GM21786 (cell line): ENCODE data around the gene TRIM44.
"Not testable (repeated sequence)": the region's sequence is repeated elsewhere in the genome, so short reads cannot be mapped to it uniquely, and the experiment has no call there.

Experiments
- ATAC-seq: cut with Tn5 transposase; IDR thresholded peaks from one replicate; pipeline ENCODE4 v1.9.1; 2021; ENCODE audit not compliant: unreplicated experiment

TRIM44 gene

GRCh38 chr11:35632301-35632700 lies 30.3 kb upstream of the TRIM44 start:
- no peak for ATAC-seq

- ATAC-seq = no peak
These were observed 28.6 kb upstream of the TRIM44 start for GRCh38 chr11:35633827-35634423.

DNA sequence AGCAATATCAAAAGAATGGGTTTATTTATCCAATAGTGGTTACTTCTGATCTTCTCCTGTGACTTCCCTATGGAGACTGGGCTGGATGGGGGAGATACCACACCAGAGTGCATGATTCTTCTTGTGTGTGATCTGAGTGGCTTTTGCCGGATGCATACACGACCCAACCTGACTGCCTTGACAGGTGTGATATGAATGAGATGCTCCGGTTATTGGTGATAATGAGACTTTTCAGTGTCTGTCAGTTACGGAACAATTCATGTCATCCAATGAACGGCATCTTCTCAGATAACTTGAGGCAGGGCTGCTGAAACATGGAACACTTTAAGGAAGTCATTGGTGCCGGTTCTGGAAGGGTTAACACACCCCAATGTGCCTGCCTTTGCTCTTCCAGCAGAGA lies 26.6 kb upstream of the TRIM44 start:
- ATAC-seq = no peak

DNA sequence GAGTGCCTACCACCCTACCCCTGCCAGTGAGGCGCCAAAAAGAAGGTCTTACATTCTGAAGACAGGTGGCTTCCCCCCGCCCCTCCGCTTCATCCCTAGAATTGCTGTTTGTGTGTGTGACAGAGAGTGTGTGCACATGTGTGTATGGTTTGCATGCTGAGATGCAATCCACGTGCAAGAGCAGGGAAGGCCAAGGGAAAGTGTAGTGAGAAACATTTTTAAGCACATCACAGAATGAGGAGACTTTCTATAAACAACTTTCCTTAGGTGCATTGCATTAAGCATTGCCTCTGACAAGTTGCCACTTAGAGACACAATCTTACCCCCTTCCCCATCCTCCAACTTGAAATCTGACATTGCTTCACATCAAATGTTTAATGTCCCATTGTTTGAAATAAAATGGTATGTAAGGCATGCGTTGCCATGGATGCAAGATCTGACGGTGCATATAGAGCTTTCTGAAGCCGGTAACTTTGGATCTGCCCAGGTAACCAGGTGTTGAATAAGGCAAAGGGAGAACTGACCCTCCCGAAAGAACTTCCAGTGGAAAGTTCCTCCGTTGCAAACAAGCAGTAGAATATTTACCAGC lies 22.9 kb upstream of the TRIM44 start:
- no peak for ATAC-seq

DNA sequence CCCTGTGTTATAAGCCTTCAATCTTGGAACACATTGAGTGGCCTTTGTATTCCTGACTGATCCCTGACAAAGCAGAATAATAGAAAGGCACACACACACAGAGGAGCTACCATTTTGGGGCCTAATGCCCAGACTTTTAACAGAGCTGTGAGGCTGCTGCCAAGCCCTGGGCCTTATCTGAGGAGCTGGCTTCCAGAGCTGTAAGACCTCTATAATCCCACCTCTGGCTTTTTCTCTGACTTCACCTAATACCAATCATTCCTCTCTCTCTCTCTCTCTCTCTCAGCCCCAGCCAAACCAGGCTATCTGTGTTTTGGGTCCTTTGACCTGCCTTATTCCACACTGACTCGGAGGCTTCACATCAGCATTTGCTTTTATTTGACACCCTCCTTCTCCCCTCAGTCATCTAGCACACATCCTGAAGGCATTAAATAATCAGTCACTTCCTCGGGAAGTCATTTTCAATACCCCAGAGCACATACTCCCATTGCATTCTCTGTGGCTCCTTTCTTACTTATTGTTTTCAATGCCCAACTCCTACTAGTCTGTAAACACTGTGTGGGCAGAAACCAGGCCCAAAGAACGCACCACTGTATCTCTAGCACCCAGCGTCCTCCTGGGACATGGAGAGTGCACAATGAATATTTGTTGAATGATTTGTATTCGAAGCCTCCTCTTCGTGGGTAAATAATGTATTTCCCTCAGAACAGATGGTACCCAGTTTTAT lies 21.2 kb upstream of the TRIM44 start:
- no peak for ATAC-seq

- ATAC-seq = no peak
These were observed 20.6 kb upstream of the TRIM44 start for GRCh38 chr11:35641964-35642363.

GRCh38 chr11:35647421-35648093 lies 15.0 kb upstream of the TRIM44 start:
- no peak for ATAC-seq

DNA sequence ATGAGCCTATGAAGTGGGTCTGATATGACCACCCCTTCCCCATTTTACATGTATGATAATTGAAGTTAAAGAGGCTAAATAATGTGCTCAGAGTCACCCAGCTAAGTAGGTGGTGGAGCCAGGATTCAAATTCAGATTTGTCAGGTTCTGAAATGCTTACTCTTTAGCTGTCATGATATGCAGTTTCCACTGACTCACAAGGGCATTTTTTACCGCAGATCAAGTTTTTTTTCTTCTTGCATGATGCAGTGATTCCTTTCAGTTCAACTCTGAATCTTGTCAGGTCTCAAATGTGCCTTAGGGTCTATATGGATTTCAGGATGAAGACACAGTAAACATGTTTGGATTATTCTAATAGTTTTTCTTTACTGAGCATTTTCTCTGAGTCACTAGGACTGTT lies 12.6 kb upstream of the TRIM44 start:
- no peak for ATAC-seq

DNA sequence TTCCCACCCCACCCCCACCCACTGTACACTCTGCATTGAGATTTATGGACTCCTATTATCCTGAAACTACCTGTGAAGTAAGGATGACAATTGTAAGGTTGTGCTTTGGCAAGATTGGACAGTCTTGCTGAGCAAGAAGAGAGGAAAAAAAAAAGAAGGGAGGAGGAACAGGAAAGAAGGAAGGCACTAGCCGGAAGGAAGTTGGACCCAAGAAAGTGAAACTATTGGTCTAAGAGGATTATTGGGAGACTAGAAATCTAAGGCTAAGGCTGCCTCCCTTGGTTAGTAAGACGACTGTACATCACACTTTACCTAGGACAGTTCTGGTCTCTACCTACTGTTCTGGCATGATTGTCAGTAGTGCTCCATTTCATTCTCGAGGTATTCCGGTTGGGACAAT lies 12.1 kb upstream of the TRIM44 start:
- no peak for ATAC-seq

DNA sequence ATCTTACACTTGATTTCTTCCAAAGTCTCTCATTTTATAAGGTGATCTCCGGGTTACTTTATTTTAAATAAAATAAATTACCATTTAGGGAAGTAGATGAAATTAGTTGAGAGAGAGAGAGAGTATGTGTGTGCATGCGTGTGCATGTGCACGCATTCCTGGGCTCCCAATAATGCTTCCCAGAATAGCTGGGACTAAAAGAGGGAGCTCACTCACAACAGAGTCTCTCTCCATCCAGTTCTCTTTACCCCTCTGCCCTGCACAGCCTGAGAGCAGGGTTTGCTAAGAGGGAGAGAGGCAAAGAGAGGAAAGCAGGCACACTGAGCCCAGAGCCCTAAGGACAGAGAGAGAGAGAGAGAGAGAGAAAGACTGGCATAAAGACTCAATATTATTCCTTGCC lies 11.3 kb upstream of the TRIM44 start:
- ATAC-seq = no peak

DNA sequence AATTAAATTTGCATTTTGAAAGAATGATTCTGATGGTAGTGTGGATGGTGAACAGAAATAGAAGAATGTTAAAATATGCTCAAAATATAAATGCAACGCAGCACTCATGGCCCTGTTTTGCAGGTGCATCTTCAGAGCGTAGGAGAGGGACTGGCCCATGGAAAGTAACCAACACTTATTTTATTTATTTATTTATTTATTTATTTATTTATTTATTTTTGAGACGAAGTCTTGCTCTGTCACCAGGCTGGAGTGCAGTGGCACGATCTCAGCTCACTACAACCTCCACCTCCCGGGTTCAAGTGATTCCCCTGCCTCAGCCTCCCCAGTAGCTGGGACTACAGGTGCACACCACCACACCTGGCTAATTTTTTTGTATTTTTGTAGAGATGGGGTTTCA lies 9.8 kb upstream of the TRIM44 start:
- ATAC-seq = not testable (repeated sequence)

GRCh38 chr11:35654711-35655110 lies 7.9 kb upstream of the TRIM44 start:
- ATAC-seq = no peak

GRCh38 chr11:35655254-35655653 lies 7.3 kb upstream of the TRIM44 start:
- ATAC-seq = no peak

- ATAC-seq = no peak
These were observed 6.7 kb upstream of the TRIM44 start for GRCh38 chr11:35655856-35656255.

GRCh38 chr11:35658020-35658948 lies 4.3 kb upstream of the TRIM44 start:
- ATAC-seq = no peak

GRCh38 chr11:35661534-35661933 lies 1.0 kb upstream of the TRIM44 start:
- no peak for ATAC-seq

- peak; percentile 41 for ATAC-seq
These were observed 420 bp upstream of the TRIM44 start for GRCh38 chr11:35662061-35662648.

GRCh38 chr11:35663408-35663702 lies 780 bp downstream of the TRIM44 start:
- no peak for ATAC-seq

GRCh38 chr11:35664977-35665441 lies 2.4 kb downstream of the TRIM44 start:
- ATAC-seq = no peak

- no peak for ATAC-seq
These were observed 4.7 kb downstream of the TRIM44 start for GRCh38 chr11:35667257-35667656.

- ATAC-seq = not testable (repeated sequence)
These were observed 5.8 kb downstream of the TRIM44 start for GRCh38 chr11:35668350-35668749.
